Neuronal stem cell (in vitro differentiated cells): ENCODE data around the gene SETX.

ENCODE experiments used
- DNase-seq: peaks from one replicate; pipeline ENCODE4 v3.0.0-alpha.2; 2013; ENCODE audit warnings: low spot score
- H2AFZ ChIP-seq: one replicate; pipeline ENCODE4 v1.6.1; 2013; ENCODE audit warnings: mild to moderate bottlenecking, low read length, inconsistent platforms
- H2AK5ac ChIP-seq: 2 replicates; pipeline ENCODE4 v1.6.1; 2013; ENCODE audit warnings: low read depth, mild to moderate bottlenecking, inconsistent platforms, low read length, moderate library complexity, mixed read lengths
- H2BK120ac ChIP-seq: 2 replicates; pipeline ENCODE4 v1.6.1; 2013; ENCODE audit warnings: low read depth, mild to moderate bottlenecking, inconsistent platforms, low read length, moderate library complexity, mixed read lengths
- H2BK12ac ChIP-seq: one replicate; pipeline ENCODE4 v1.6.1; 2013; ENCODE audit warnings: low read length, inconsistent platforms
- H2BK15ac ChIP-seq: 2 replicates; pipeline ENCODE4 v1.6.1; 2013; ENCODE audit warnings: mild to moderate bottlenecking, low read length, inconsistent platforms, mixed read lengths
- H2BK5ac ChIP-seq: one replicate; pipeline ENCODE4 v1.6.1; 2013; ENCODE audit warnings: inconsistent platforms, mild to moderate bottlenecking, low read length, moderate library complexity
- H3K14ac ChIP-seq: one replicate; pipeline ENCODE4 v1.6.1; 2013; ENCODE audit warnings: low read length, inconsistent platforms
- H3K18ac ChIP-seq: 2 replicates; pipeline ENCODE4 v1.6.1; 2013; ENCODE audit warnings: low read length, inconsistent platforms
- H3K23ac ChIP-seq: 2 replicates; pipeline ENCODE4 v1.6.1; 2013; ENCODE audit warnings: low read depth, mild to moderate bottlenecking, mixed read lengths, low read length, inconsistent platforms; ENCODE audit not compliant: poor library complexity
- H3K27ac ChIP-seq: replicated peaks from 3 replicates; pipeline ENCODE4 v1.5.1; 2013; ENCODE audit warnings: low read length, inconsistent platforms
- H3K27me3 ChIP-seq, 3 experiments: 2 replicates each; pipeline ENCODE4 v1.6.1; 2013; ENCODE audit warnings: low read length in 3 of 3, mild to moderate bottlenecking in 2 of 3, inconsistent platforms in 1 of 3, low read depth in 1 of 3, mixed read lengths in 1 of 3, moderate library complexity in 1 of 3; ENCODE audit not compliant: control insufficient read depth in 3 of 3, insufficient read depth in 3 of 3
- H3K36me3 ChIP-seq, 2 donors: replicated peaks in 1 of 2; 2 replicates each; pipeline ENCODE4 v1.6.1; 2013; ENCODE audit warnings: low read length in 2 of 2; ENCODE audit not compliant: control insufficient read depth in 2 of 2, insufficient read depth in 2 of 2
- H3K4ac ChIP-seq: 2 replicates; pipeline ENCODE4 v1.6.1; 2013; ENCODE audit warnings: inconsistent platforms, mild to moderate bottlenecking, low read length, moderate library complexity
- H3K4me1 ChIP-seq, 2 donors: 1 replicate in 1 of 2; 2 replicates in 1 of 2; pipeline ENCODE4 v1.6.1; 2013; ENCODE audit warnings: low read length in 2 of 2, low read depth in 1 of 2; ENCODE audit not compliant: control insufficient read depth in 2 of 2, insufficient read depth in 1 of 2
- H3K4me2 ChIP-seq: one replicate; pipeline ENCODE4 v1.6.1; 2013; ENCODE audit warnings: mild to moderate bottlenecking, low read length, inconsistent platforms; ENCODE audit not compliant: insufficient read depth, poor library complexity, severe bottlenecking
- H3K4me3 ChIP-seq, 2 donors: 2 replicates each; pipeline ENCODE4 v1.5.1; 2013; ENCODE audit warnings: low read length in 2 of 2, mild to moderate bottlenecking in 2 of 2, inconsistent platforms in 1 of 2, moderate library complexity in 1 of 2
- H3K79me1 ChIP-seq: one replicate; pipeline ENCODE4 v1.6.1; 2013; ENCODE audit warnings: low read depth, mild to moderate bottlenecking, inconsistent platforms, low read length, moderate library complexity
- H3K9ac ChIP-seq: one replicate; pipeline ENCODE4 v1.6.1; 2013; ENCODE audit warnings: mild to moderate bottlenecking, low read depth, low read length, inconsistent platforms; ENCODE audit not compliant: poor library complexity
- H3K9me3 ChIP-seq, 2 donors: replicated peaks in 1 of 2; 2 replicates each; pipeline versions ENCODE3 to v1.6.1; 2013; ENCODE audit warnings: low read length in 2 of 2, mild to moderate bottlenecking in 2 of 2, inconsistent platforms in 1 of 2, low read depth in 1 of 2, mixed read lengths in 1 of 2, moderate library complexity in 1 of 2; ENCODE audit not compliant: control insufficient read depth in 2 of 2, insufficient read depth in 1 of 2
- H4K8ac ChIP-seq: one replicate; pipeline ENCODE4 v1.6.1; 2013; ENCODE audit warnings: low read depth, mild to moderate bottlenecking, inconsistent platforms, low read length, moderate library complexity
- H4K91ac ChIP-seq: one replicate; pipeline ENCODE4 v1.6.1; 2013; ENCODE audit warnings: low read length, low read depth, mild to moderate bottlenecking, inconsistent platforms; ENCODE audit not compliant: poor library complexity
- WGBS, 2 donors: extraction: QIAGEN DNeasy Blood & Tissue Kit; methylation state at CpG; one replicate each; pipeline ENCODE4 v1.1.7; 2013; ENCODE audit warnings: missing lambda C conversion rate in 2 of 2, mixed read lengths in 1 of 2; ENCODE audit not compliant: insufficient read length in 2 of 2, insufficient replicate concordance in 1 of 2; ENCODE audit errors: extremely low coverage in 2 of 2; 5-methylcytosine and 5-hydroxymethylcytosine counted together

Gene SETX

GRCh38 chr9:132293145-132293721 lies 61.6 kb downstream of the SETX start:
- H3K27me3 ChIP-seq = no peaks in the 10 kb centered on the region
- peaks cover 14 to 87% of the 10 kb centered on the region in 2 donors for H3K36me3 ChIP-seq
- H3K18ac ChIP-seq = no peak overlapping the region
- H4K8ac ChIP-seq = no peak overlapping the region
- no peak overlapping the region for H3K9ac ChIP-seq
- H3K4me1 ChIP-seq = no peaks in the 10 kb centered on the region
- no CpG with 5 or more reads among the region's 13 CpGs for WGBS, 2 donors
- H3K27ac ChIP-seq = no peak overlapping the region
- no peak overlapping the region for H3K4me2 ChIP-seq
- no peak overlapping the region for H3K23ac ChIP-seq
- no peak overlapping the region for H2BK120ac ChIP-seq
- H3K9me3 ChIP-seq = no peaks in the 10 kb centered on the region
- no peak overlapping the region for H2AK5ac ChIP-seq
- no peak overlapping the region for H2AFZ ChIP-seq
- H3K14ac ChIP-seq = no peak overlapping the region
- no peak overlapping the region for H4K91ac ChIP-seq
- no peak overlapping the region for H2BK15ac ChIP-seq
- no peak overlapping the region for H3K4ac ChIP-seq
- H2BK12ac ChIP-seq = no peak overlapping the region
- H2BK5ac ChIP-seq = no peak overlapping the region
- no peaks in the 10 kb centered on the region for H3K79me1 ChIP-seq
- DNase-seq = no peak
- H3K4me3 ChIP-seq = no peak overlapping the region

GRCh38 chr9:132288966-132289365 lies 65.8 kb downstream of the SETX start:
- Histone ChIP-seq H3K18ac (no peak overlapping the region), H3K4ac (no peak overlapping the region), H3K27me3 (no peaks in the 10 kb centered on the region), H2AFZ (no peak overlapping the region), H3K9ac (no peak overlapping the region), H3K14ac (no peak overlapping the region), H3K4me3 (no peak overlapping the region), H3K4me1 (no peaks in the 10 kb centered on the region), H3K23ac (no peak overlapping the region), H2BK120ac (no peak overlapping the region), H3K79me1 (no peaks in the 10 kb centered on the region), H3K9me3 (no peaks in the 10 kb centered on the region), H2BK15ac (no peak overlapping the region), H2AK5ac (no peak overlapping the region), H4K8ac (no peak overlapping the region), H3K4me2 (no peak overlapping the region), H4K91ac (no peak overlapping the region), H3K27ac (no peak overlapping the region), H2BK5ac (no peak overlapping the region), H3K36me3 (peaks cover 13 to 85% of the 10 kb centered on the region in 2 donors), H2BK12ac (no peak overlapping the region)
- no CpG with 5 or more reads among the region's 2 CpGs for WGBS, 2 donors
- DNase-seq = no peak

DNA sequence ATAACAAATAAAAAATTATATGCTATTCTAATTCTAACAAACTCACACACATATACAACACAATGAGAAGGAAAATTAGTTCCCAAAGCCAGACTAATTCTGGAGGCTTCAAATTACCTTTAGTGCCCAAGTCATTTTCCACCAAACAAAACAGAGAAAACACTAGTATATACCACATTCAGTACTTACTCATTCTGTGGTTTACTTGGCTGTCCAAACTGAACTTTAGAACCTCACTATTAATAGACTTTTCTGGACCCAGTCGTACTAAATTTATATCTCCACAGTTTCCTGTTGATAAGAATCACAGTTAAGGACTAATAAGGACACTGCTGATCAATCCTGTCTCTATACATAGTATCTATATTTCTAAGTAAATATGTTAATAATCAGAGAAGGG lies 66.4 kb downstream of the SETX start:
- WGBS, 2 donors = no CpG with 5 or more reads among the region's 1 CpG
- no peak overlapping the region for H2BK120ac ChIP-seq
- no peaks in the 10 kb centered on the region for H3K9me3 ChIP-seq
- H2AFZ ChIP-seq = no peak overlapping the region
- H3K4me3 ChIP-seq = no peak overlapping the region
- no peak for DNase-seq
- H3K27me3 ChIP-seq = no peaks in the 10 kb centered on the region
- H3K4ac ChIP-seq = no peak overlapping the region
- H4K91ac ChIP-seq = no peak overlapping the region
- H3K4me2 ChIP-seq = no peak overlapping the region
- no peak overlapping the region for H4K8ac ChIP-seq
- H3K4me1 ChIP-seq = no peaks in the 10 kb centered on the region
- no peak overlapping the region for H3K14ac ChIP-seq
- H3K23ac ChIP-seq = no peak overlapping the region
- peaks cover 15 to 87% of the 10 kb centered on the region in 2 donors for H3K36me3 ChIP-seq
- no peak overlapping the region for H2BK12ac ChIP-seq
- H2BK5ac ChIP-seq = no peak overlapping the region
- no peak overlapping the region for H3K18ac ChIP-seq
- H3K79me1 ChIP-seq = no peaks in the 10 kb centered on the region
- H2BK15ac ChIP-seq = no peak overlapping the region
- H3K27ac ChIP-seq = no peak overlapping the region
- H2AK5ac ChIP-seq = no peak overlapping the region
- H3K9ac ChIP-seq = no peak overlapping the region

DNA sequence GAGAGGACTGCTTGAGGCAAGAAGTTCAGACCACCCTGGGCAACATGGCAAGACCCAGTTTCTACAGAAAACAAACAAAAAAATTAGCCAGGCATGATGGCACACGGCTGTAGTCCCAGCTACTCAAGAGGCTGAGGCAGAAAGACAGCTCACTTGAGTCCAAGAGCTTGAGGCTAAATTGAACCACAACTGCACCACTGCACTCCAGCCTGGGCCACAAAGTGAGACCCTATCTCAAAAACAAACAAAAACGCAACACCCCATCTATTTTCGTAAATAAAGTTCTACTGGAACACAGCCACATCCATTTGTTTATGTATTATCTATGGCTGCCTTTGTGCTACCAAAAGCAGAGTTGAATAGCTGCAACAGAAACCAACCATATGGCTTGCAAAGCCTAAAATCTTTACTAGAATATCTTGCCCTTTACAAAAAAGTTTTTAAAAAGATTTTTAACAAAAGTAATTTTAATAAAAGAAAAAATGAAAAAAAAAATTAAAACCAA lies 67.5 kb downstream of the SETX start:
- H3K23ac ChIP-seq = no peak overlapping the region
- WGBS, 2 donors = no CpG with 5 or more reads among the region's 3 CpGs
- H3K79me1 ChIP-seq = no peaks in the 10 kb centered on the region
- no peak overlapping the region for H2BK120ac ChIP-seq
- DNase-seq = no peak
- no peaks in the 10 kb centered on the region for H3K4me1 ChIP-seq
- H4K91ac ChIP-seq = no peak overlapping the region
- no peak overlapping the region for H2BK15ac ChIP-seq
- H3K18ac ChIP-seq = no peak overlapping the region
- H2AK5ac ChIP-seq = no peak overlapping the region
- peaks cover 22 to 89% of the 10 kb centered on the region in 2 donors for H3K36me3 ChIP-seq
- H3K4me2 ChIP-seq = no peak overlapping the region
- H3K4ac ChIP-seq = no peak overlapping the region
- no peak overlapping the region for H2BK12ac ChIP-seq
- no peak overlapping the region for H4K8ac ChIP-seq
- H3K14ac ChIP-seq = no peak overlapping the region
- no peaks in the 10 kb centered on the region for H3K27me3 ChIP-seq
- no peak overlapping the region for H3K9ac ChIP-seq
- no peaks in the 10 kb centered on the region for H3K9me3 ChIP-seq
- H3K4me3 ChIP-seq = no peak overlapping the region
- H2AFZ ChIP-seq = no peak overlapping the region
- no peak overlapping the region for H2BK5ac ChIP-seq
- H3K27ac ChIP-seq = no peak overlapping the region
